ENCODE results near the gene RPL29.

RPL29 gene

DNA sequence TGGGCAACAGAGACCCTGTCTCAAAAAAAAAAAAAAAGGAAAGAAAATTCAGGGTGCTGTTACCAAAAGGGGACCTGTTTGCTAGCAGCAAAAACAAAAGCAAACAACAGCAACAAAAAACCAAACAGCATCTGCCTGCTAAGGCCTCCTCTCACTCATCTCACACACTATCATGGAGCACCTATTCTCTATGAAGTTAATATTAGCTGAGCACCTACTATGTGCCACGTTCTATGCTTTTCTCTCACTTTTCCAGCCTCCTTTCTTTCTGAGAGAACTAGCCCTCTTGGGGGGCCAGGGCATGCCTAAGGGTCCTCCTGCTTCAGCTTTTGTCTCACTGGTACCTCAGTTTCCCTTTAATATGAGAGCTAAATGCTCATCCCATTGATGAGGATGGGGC, 41.0 kb downstream of the RPL29 start:
- DNase-seq (ENCODE audit: extremely low spot score, insufficient read length, low read depth) (no peak), FAIRE-seq (no peak)

DNA sequence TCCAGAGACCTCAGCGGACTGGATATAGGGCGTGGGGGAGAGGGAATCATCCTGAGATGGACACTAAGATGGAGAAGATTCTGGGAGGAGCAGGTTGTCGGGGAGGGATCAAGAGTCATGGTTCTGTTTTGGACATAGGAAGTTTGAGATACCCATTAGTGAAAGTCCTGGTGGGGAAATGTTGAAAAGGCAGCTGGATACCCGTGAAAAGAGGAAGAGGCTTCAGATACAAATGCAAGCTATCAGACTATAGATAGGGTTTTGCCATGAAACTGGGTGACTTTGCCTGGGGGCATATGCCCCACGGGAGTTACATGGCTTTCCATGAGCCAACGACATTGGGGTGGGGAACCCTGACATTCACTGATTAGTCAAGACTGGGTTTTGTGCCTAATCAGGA, 41.6 kb downstream of the RPL29 start:
- FAIRE-seq (no peak), DNase-seq (ENCODE audit: extremely low spot score, insufficient read length, low read depth) (no peak)

DNA sequence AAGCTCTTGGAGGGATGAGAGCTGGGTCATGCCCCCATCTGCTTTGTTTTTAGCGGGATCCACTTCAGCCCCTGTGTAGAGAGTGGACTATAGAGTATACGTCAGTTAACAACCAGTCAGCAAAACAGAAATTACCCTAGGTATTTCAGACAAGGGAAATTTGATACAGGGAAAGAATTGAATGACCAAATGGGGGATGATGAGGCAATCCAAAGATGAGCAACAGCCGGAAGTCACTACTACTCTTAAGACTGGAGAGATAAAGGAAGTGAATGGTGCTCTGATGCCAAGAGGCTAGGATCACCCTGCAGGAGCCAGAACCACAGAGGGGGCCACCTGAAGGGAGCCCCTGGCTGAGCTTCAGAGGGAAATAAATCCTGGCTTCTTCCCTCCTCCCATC, 42.2 kb downstream of the RPL29 start:
- no peak for FAIRE-seq

DNA sequence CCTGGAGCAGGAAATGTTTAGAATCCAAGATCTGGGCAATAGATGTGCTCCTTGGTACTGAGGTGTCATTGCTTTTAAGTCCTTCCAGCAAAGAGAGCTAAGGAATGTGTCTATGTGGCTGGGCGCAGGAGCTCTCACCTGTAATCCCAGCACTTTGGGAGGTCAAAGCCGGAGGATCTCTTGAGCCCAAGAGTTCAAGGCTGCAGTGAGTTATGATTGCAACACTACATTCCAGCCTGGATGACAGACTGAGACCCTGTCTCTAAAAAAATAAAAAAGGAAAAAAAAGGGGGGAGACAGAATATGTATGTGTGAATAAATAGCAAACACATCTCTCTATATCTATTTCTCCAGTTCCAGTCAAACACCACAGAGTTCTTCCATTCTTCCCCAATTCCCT, 44.8 kb downstream of the RPL29 start:
- DNase-seq (ENCODE audit: extremely low spot score, insufficient read length, low read depth) (no peak), FAIRE-seq (no peak)

More for the DNA sequence above, 42.2 kb downstream of the RPL29 start:
- no peak for DNase-seq (ENCODE audit: extremely low spot score, insufficient read length, low read depth)

DNA sequence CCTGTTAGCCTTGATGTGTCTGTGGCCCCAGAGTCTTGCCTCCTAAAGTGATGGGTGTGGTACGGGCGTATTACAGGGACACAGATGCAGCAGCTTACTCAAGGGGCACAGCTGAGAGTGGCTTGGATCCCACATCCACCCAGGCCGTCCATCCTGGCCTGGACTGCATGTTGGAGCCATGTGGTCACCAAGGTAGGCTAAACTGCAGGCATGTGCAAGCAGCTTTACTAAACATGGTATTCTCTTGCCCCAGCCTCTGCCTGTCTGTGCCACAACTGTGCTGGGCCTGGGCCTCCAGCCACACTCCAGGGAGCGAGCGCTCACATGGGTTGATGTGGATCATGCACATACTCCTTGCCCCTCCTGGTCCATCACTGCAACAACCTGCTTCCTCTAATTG, 46.6 kb downstream of the RPL29 start:
- FAIRE-seq (no peak), DNase-seq (ENCODE audit: extremely low spot score, insufficient read length, low read depth) (no peak)

DNA sequence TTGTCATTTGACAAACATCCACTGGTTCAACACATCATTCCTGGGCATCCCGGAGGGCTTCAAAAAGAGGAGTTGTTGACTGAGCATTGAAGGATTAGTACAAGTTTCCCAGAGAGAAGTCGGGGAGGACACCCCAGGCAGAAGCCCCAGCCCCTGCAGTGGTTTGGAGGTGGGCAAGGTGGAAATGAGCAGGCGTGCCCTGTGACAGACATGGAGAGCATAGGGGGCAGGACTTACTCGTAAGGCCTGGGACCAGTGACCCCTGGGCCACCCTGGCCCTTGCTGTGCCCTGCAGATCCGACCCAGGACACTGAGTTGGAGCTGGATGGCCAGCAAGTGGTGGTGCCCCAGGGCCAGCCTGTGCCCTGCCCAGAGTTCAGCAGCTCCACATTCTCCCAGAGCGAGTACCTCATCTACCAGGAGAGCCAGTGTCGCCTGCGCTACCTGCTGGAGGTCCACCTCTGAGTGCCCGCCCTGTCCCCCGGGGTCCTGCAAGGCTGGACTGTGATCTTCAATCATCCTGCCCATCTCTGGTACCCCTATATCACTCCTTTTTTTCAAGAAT, 47.6 kb downstream of the RPL29 start:
- no peak for DNase-seq (ENCODE audit: extremely low spot score, insufficient read length, low read depth)
- no peak for FAIRE-seq

DNA sequence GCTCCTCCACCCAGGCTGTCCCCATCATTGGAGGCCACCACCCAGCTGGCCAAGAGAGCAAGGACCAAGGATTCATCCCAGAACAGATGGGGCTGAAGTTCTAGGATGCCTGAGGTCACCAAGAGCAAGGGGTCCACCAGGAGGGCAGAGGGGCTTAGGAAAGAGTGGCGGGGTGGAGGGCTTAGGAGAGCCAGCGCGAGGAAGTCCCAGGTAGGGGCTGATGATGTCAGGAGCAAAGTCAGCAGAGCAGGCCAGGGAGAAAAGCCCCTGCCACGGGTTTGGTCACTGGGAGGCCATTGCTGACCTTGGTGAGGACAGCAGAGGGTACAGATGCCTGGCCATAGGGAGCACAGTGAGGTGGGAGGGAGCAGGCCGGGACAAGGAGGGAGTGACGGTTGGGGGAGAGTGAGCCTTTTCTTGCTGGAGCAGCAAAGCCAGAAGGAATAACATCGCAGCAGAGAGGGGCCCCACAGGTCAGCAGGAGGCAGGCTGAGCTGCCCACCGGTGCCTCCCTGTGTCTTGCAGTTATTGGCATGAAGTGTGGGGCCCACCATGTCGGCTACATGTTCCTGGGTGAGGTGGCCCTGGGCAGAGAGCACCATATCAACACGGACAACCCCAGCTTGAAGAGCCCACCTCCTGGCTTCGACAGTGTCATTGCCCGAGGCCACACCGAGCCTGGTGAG, 48.3 kb downstream of the RPL29 start:
- DNase-seq (ENCODE audit: extremely low spot score, insufficient read length, low read depth) (no peak), FAIRE-seq (no peak)

DNA sequence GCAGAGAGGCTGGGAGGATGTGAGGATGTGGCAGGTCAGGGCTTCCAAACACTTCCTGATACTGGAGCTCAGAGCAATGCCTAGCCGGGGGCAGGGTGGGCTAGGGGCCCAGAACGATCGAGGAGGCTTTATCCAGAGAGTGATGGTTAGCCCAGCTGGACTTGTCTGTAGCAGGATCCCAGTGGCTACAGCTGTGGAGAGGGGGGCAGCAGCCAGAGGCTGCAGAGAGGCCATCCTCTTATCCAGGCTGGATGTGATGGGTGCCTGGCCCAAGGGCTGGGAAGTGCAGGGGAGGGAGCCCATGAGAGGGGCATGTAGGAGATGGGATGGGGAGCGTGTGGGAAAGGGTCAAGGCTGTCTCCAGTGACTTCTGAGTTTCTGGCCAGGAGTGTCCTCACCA, 48.9 kb downstream of the RPL29 start:
- no peak for FAIRE-seq
- no peak for DNase-seq (ENCODE audit: extremely low spot score, insufficient read length, low read depth)

DNA sequence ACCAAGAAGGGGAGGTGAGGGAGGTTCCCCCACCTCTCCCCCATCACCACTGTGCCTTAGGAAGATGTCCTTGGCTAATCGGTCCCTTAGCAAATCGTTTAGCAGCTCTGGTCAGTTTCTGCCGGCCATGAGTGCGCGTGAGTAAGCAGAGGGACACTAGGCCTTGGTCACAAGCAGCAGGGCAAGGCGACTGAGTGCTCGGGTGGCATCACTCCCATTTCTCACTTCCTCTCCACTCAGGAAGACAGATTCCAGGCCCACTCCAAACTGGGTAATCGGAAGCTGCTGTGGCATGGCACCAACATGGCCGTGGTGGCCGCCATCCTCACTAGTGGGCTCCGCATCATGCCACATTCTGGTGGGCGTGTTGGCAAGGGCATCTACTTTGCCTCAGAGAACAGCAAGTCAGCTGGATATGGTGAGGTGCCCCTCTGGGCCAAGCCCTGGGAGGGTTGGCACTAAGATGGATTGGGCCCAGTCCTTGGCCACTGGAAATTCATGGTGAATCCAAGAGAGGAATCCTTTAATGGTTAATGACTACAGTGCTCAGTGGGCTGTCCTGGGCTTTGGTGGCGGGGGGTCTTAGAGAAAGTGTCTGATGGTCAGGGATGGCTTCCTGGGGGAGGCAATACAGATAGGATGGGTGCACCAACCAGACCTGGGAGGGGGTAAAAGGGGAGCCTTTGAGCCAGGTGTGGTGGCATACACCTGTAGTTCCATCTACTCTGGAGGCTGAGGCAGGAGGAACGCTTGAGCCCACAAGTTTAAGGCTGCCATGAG, 49.6 kb downstream of the RPL29 start:
- no peak for DNase-seq (ENCODE audit: extremely low spot score, insufficient read length, low read depth)
- FAIRE-seq: no peak

DNA sequence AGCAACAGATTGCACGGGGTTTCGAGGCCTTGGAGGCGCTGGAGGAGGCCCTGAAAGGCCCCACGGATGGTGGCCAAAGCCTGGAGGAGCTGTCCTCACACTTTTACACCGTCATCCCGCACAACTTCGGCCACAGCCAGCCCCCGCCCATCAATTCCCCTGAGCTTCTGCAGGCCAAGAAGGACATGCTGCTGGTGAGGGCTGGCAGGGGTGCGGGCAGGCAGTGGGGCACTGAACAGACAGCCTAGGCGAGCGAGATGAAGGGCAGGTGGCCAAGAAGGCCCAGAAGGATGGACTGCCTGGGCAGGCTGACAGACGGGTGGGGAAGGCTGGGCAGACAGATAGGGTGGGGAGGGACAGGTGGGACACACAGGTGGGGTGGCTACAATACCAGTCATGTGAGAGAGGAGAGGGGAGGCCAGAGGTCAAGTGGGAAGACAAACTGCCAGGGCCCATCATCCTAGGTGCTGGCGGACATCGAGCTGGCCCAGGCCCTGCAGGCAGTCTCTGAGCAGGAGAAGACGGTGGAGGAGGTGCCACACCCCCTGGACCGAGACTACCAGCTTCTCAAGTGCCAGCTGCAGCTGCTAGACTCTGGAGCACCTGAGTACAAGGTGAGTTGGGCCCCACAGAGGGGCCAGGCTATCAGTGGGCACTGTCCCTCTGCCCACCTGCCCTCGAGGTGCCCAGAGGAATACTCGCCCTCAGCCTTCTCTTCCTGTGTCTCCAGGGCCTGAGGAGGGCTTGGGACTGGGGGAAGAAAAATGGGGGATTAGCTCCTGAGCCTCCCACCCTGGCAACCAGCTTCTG, 50.5 kb downstream of the RPL29 start:
- FAIRE-seq: no peak
- no peak for DNase-seq (ENCODE audit: extremely low spot score, insufficient read length, low read depth)

DNA sequence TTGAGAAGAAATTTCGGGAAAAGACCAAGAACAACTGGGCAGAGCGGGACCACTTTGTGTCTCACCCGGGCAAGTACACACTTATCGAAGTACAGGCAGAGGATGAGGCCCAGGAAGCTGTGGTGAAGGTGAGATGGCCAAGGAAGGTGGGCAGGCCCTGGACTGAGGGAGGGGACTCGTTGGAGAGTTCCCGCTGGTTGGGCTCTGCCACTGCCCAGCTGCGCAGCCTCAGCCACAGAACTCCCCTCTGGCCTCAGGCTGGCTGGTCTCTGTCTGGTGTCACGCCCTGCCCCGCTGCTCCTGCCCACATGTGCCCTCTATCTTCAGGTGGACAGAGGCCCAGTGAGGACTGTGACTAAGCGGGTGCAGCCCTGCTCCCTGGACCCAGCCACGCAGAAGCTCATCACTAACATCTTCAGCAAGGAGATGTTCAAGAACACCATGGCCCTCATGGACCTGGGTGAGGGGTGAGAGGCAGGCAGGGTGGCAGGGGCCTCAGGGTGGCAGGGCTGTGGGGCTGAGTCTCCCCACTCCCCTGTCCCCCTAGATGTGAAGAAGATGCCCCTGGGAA, 51.2 kb downstream of the RPL29 start:
- FAIRE-seq (no peak), DNase-seq (ENCODE audit: extremely low spot score, insufficient read length, low read depth) (no peak)

All from GM18507 (cell line).